Natural killer cell (primary cell): ENCODE measurements around the gene OXLD1. TPM values are rescaled to one million over a fixed set of nuclear protein-coding genes. Genes with fewer than 3 reads are reported as not detected.

ENCODE experiments used
- ATAC-seq, 3 donors: fragments of 150-1000 bp in 2 of 3; fragments of 200-7000 bp in 1 of 3; cut with Tn5 transposase; 1 replicate in 1 of 3; 2 replicates in 2 of 3; pipeline ENCODE4 v1.10.0; 2021; ENCODE audit warnings: mild to moderate bottlenecking in 2 of 3, moderate library complexity in 2 of 3
- DNase-seq, 2 donors: peaks; one replicate each; pipeline versions ENCODE4 v3.0.0 to v3.0.0-alpha.2; 2013 to 2021; ENCODE audit warnings: mixed read lengths in 1 of 2
- H3K27ac ChIP-seq: one replicate; pipeline ENCODE4 v1.5.1; 2013; ENCODE audit warnings: mild to moderate bottlenecking, low read length
- H3K27me3 ChIP-seq: one replicate; pipeline ENCODE4 v1.6.1; 2013; ENCODE audit warnings: low read length; ENCODE audit not compliant: control insufficient read depth, insufficient read depth
- H3K36me3 ChIP-seq: one replicate; pipeline ENCODE4 v1.6.1; 2013; ENCODE audit warnings: low read length; ENCODE audit not compliant: control insufficient read depth, insufficient read depth
- H3K4me1 ChIP-seq: one replicate; pipeline ENCODE4 v1.6.1; 2013; ENCODE audit warnings: low read length; ENCODE audit not compliant: control insufficient read depth, insufficient read depth
- H3K4me3 ChIP-seq: one replicate; pipeline ENCODE4 v1.5.1; 2013; ENCODE audit warnings: low read length
- H3K9me3 ChIP-seq: one replicate; pipeline ENCODE4 v1.6.1; 2013; ENCODE audit warnings: low read length; ENCODE audit not compliant: control insufficient read depth, insufficient read depth
- H3K27ac Mint-ChIP-seq, 2 donors: one replicate each; pipeline ENCODE4 v1.8.0; 2022; ENCODE audit warnings: mild to moderate bottlenecking in 2 of 2, mixed read lengths in 2 of 2, moderate library complexity in 1 of 2
- H3K27me3 Mint-ChIP-seq, 2 donors: one replicate each; pipeline ENCODE4 v1.8.0; 2022; ENCODE audit warnings: low read depth in 2 of 2, mixed read lengths in 2 of 2
- H3K36me3 Mint-ChIP-seq: one replicate; pipeline ENCODE4 v1.8.0; 2022; ENCODE audit warnings: mixed read lengths
- H3K4me1 Mint-ChIP-seq, 2 donors: one replicate each; pipeline ENCODE4 v1.8.0; 2022; ENCODE audit warnings: mixed read lengths in 2 of 2
- H3K4me3 Mint-ChIP-seq: one replicate; pipeline ENCODE4 v1.8.0; 2022; ENCODE audit warnings: mild to moderate bottlenecking, moderate library complexity, mixed read lengths
- H3K9me3 Mint-ChIP-seq, 2 donors: one replicate each; pipeline ENCODE4 v1.8.0; 2022; ENCODE audit warnings: mixed read lengths in 2 of 2
- CTCF ChIP-seq: fragments of 200-600 bp; IDR thresholded peaks from one replicate; pipeline ENCODE4 v1.8.0; 2022; ENCODE audit warnings: antibody characterized with exemption
- WGBS: methylation state at CpG from one replicate; pipeline ENCODE4 v1.1.7; 2013; ENCODE audit warnings: missing lambda C conversion rate; ENCODE audit not compliant: insufficient coverage; 5-methylcytosine and 5-hydroxymethylcytosine counted together
- intact Hi-C: fragments of 100-400 bp; cut with micrococcal nuclease; formaldehyde crosslinking; loops from one replicate; pipeline ENCODE4 v1.14.2; 2022
- total RNA-seq, 4 donors: library from RNA; stranded (reverse); fragments of 120-200 nt in 1 of 4; gene quantifications; one replicate each; pipeline versions ENCODE4 v1.2.3 to v1.2.4, GENCODE V29; 2013 to 2022

The OXLD1 gene
- total RNA-seq, 3 donors from 2014 or later (not counting 1 experiment from before 2014, with no cell fraction given), result 29.9 to 35.0 (median 32.4) TPM

GRCh38 chr17:81672954-81673353, 6.5 kb upstream of the OXLD1 start:
- Histone ChIP-seq H3K4me3 (no peak overlapping the region), H3K36me3 (peaks cover 38% of the 10 kb centered on the region), H3K27me3 (no peaks in the 10 kb centered on the region), H3K9me3 (no peaks in the 10 kb centered on the region), H3K27ac (no peak overlapping the region), H3K4me1 (peaks cover 3% of the 10 kb centered on the region)
- Mint-ChIP-seq H3K4me1 (peaks cover 7 to 12% of the 10 kb centered on the region in 2 donors), H3K27me3 (no peaks in the 10 kb centered on the region), H3K4me3 (no peak overlapping the region), H3K36me3 (no peaks in the 10 kb centered on the region), H3K9me3 (no peaks in the 10 kb centered on the region), H3K27ac (no peak overlapping the region)
- WGBS, result 95% methylated on average over 16 of the region's 16 CpGs
- TF ChIP-seq CTCF, result no peak
- intact Hi-C loops, result no loop called here
- no peak for DNase-seq
- no peak for ATAC-seq

GRCh38 chr17:81672504-81672903, 6.1 kb upstream of the OXLD1 start:
- no peaks in the 10 kb centered on the region for H3K27me3 Mint-ChIP-seq
- ATAC-seq (no peak), DNase-seq (no peak)
- TF ChIP-seq CTCF, result no peak
- Histone ChIP-seq H3K4me1 (peaks cover 7% of the 10 kb centered on the region), H3K4me3 (no peak overlapping the region), H3K9me3 (no peaks in the 10 kb centered on the region), H3K36me3 (peaks cover 38% of the 10 kb centered on the region), H3K27me3 (no peaks in the 10 kb centered on the region), H3K27ac (no peak overlapping the region)
- peaks cover 7 to 17% of the 10 kb centered on the region in 2 donors for H3K4me1 Mint-ChIP-seq
- H3K36me3 Mint-ChIP-seq, result no peaks in the 10 kb centered on the region
- WGBS, result 95% methylated on average over 18 of the region's 18 CpGs
- H3K9me3 Mint-ChIP-seq, result no peaks in the 10 kb centered on the region
- intact Hi-C loops, result no loop called here
- no peak overlapping the region for H3K27ac Mint-ChIP-seq
- H3K4me3 Mint-ChIP-seq, result no peak overlapping the region

- intact Hi-C loops, result loop anchor here (5.0 kb wide), 1 partner anchor 35 kb away; the partner anchor contains the start of gene MRPL12
- peak in 1 of 2 donors; percentile 23 for DNase-seq
- Mint-ChIP-seq H3K4me1 (peaks cover 15 to 23% of the 10 kb centered on the region in 2 donors), H3K36me3 (no peaks in the 10 kb centered on the region), H3K27ac (peak overlapping the region in 1 of 2 donors; percentile 89), H3K9me3 (no peaks in the 10 kb centered on the region), H3K27me3 (no peaks in the 10 kb centered on the region), H3K4me3 (peak overlapping the region; percentile 94)
- no peaks in the 10 kb centered on the region for H3K27me3 ChIP-seq
- H3K36me3 ChIP-seq, result peaks cover 32% of the 10 kb centered on the region
- no peaks in the 10 kb centered on the region for H3K9me3 ChIP-seq
- peaks cover 37% of the 10 kb centered on the region for H3K4me1 ChIP-seq
- ATAC-seq, result no peak
- no peak for TF ChIP-seq CTCF
- no peak overlapping the region for H3K27ac ChIP-seq
- no peak overlapping the region for H3K4me3 ChIP-seq
- 92% methylated on average over 18 of the region's 18 CpGs for WGBS
Measured at GRCh38 chr17:81667754-81668153, 1.3 kb upstream of the OXLD1 start.

GRCh38 chr17:81666092-81666341, 388 bp downstream of the OXLD1 start:
- H3K36me3 ChIP-seq, result peaks cover 15% of the 10 kb centered on the region
- no peak for TF ChIP-seq CTCF
- H3K4me3 ChIP-seq, result peak overlapping the region; percentile 89
- intact Hi-C loops, result loop anchor here (5.0 kb wide), 1 partner anchor 36 kb away; the partner anchor contains the start of gene MRPL12
- DNase-seq (peak in 1 of 2 donors; percentile 58), ATAC-seq (peak; percentile 22 to 47 (median 27))
- peaks cover 41% of the 10 kb centered on the region for H3K4me1 ChIP-seq
- no peaks in the 10 kb centered on the region for H3K9me3 ChIP-seq
- H3K27ac ChIP-seq, result peak overlapping the region; percentile 83
- H3K27me3 ChIP-seq, result no peaks in the 10 kb centered on the region
- WGBS, result under 1% methylated on average over 16 of the region's 16 CpGs
- H3K4me3 Mint-ChIP-seq, result peak overlapping the region; percentile 94
- no peaks in the 10 kb centered on the region for H3K27me3 Mint-ChIP-seq
- H3K4me1 Mint-ChIP-seq, result peaks cover 15 to 23% of the 10 kb centered on the region in 2 donors
- H3K9me3 Mint-ChIP-seq, result no peaks in the 10 kb centered on the region
- no peaks in the 10 kb centered on the region for H3K36me3 Mint-ChIP-seq
- H3K27ac Mint-ChIP-seq, result peak overlapping the region; percentile 89 to 94
